Endothelial cell of umbilical vein (primary cell): ENCODE measurements around the gene EPC1. TPM values are rescaled to one million over a fixed set of nuclear protein-coding genes. Genes with fewer than 3 reads are reported as not detected.

Experiments
- BruUV-seq: library from RNA; stranded (reverse); fragments of 400-500 nt; replicated peaks from 2 replicates; lab custom pipeline; 2021; lab: Mats Ljungman, UMichigan
- CTCF ChIA-PET: fragments of 300-600, 350-600 bp; sonication (Branson Sonifier 250); formaldehyde crosslinking; loops from one replicate; lab custom pipeline; 2021; ENCODE audit warnings: antibody characterized with exemption, inconsistent platforms; lab: Charles Lee
- POLR2A ChIA-PET: fragments of 300-600, 350-600 bp; sonication (Branson Sonifier 250); formaldehyde crosslinking; loops from one replicate; lab custom pipeline; 2021; ENCODE audit warnings: antibody characterized with exemption, inconsistent platforms; lab: Charles Lee
- DNase-seq: peaks from one replicate; pipeline ENCODE4 v3.0.0-alpha.2; 2011; ENCODE audit warnings: low read depth, low spot score
- FAIRE-seq: peaks from 2 replicates; lab custom pipeline; 2011; peaks lifted over from hg19 to GRCh38; lab: Jason Lieb, UNC
- H2AFZ ChIP-seq: 2 replicates; pipeline ENCODE4 v1.6.0; 2012; ENCODE audit warnings: low read depth, low read length, control low read depth, inconsistent platforms
- H3K27ac ChIP-seq: 2 replicates; pipeline ENCODE4 v1.5.1; 2011; ENCODE audit warnings: low read depth, mild to moderate bottlenecking, control low read depth, low read length, moderate library complexity; ENCODE audit not compliant: insufficient read depth
- H3K27me3 ChIP-seq, 2 experiments: 2 replicates each; pipeline versions ENCODE4 v1.6.0 to v1.6.1; 2011; ENCODE audit warnings: low read length in 2 of 2, mixed read lengths in 1 of 2; ENCODE audit not compliant: control insufficient read depth in 2 of 2, insufficient read depth in 2 of 2
- H3K36me3 ChIP-seq, 2 experiments: 2 replicates in 1 of 2; 3 replicates in 1 of 2; pipeline ENCODE4 v1.5.1; 2011; ENCODE audit warnings: low read length in 2 of 2, mild to moderate bottlenecking in 1 of 2, moderate library complexity in 1 of 2; ENCODE audit not compliant: control insufficient read depth in 2 of 2, insufficient read depth in 2 of 2; ENCODE audit errors: extremely low read depth in 1 of 2
- H3K4me1 ChIP-seq: 3 replicates; pipeline ENCODE4 v1.5.1; 2011; ENCODE audit warnings: mild to moderate bottlenecking, low read length; ENCODE audit not compliant: control insufficient read depth, insufficient read depth; ENCODE audit errors: extremely low read depth
- H3K4me2 ChIP-seq: 2 replicates; pipeline ENCODE4 v1.6.1; 2011; ENCODE audit warnings: low read length, control low read depth, mixed read lengths; ENCODE audit not compliant: insufficient read depth
- H3K4me3 ChIP-seq, 3 experiments: fragments of 200-600 bp in 1 of 3; sonication (generic), shearing (Covaris generic) in 1 of 3; replicated peaks in 1 of 3; 2 replicates each; pipeline ENCODE4 v1.5.1; 2011 to 2016; ENCODE audit warnings: control low read depth in 3 of 3, low read length in 3 of 3, mild to moderate bottlenecking in 2 of 3, inconsistent platforms in 1 of 3, low read depth in 1 of 3, moderate library complexity in 1 of 3; ENCODE audit not compliant: insufficient read depth in 1 of 3
- H3K79me2 ChIP-seq: 2 replicates; pipeline ENCODE4 v1.6.0; 2012; ENCODE audit warnings: low read length, inconsistent platforms; ENCODE audit not compliant: control insufficient read depth, insufficient read depth
- H3K9ac ChIP-seq: replicated peaks from 2 replicates; pipeline ENCODE3; 2011; ENCODE audit warnings: low read length, control low read depth; ENCODE audit not compliant: insufficient read depth; ENCODE audit errors: extremely low read depth
- H3K9me1 ChIP-seq: replicated peaks from 3 replicates; pipeline ENCODE4 v1.6.0; 2011; ENCODE audit warnings: mild to moderate bottlenecking, low read length; ENCODE audit not compliant: control insufficient read depth, insufficient read depth; ENCODE audit errors: extremely low read depth
- H3K9me3 ChIP-seq: replicated peaks from 2 replicates; pipeline ENCODE4 v1.5.1; 2012; ENCODE audit warnings: low read length, inconsistent platforms; ENCODE audit not compliant: control insufficient read depth, insufficient read depth
- H4K20me1 ChIP-seq: replicated peaks from 2 replicates; pipeline ENCODE3; 2011; ENCODE audit warnings: mild to moderate bottlenecking, low read length; ENCODE audit not compliant: control insufficient read depth, insufficient read depth; ENCODE audit errors: extremely low read depth
- CTCF ChIP-seq, 2 donors: IDR thresholded peaks; 1 replicate in 1 of 2; 2 replicates in 1 of 2; pipeline ENCODE4 v1.5.1; 2011; ENCODE audit warnings: low read length in 2 of 2, mild to moderate bottlenecking in 2 of 2, moderate library complexity in 2 of 2, control low read depth in 1 of 2, inconsistent platforms in 1 of 2, low read depth in 1 of 2; ENCODE audit not compliant: insufficient read depth in 1 of 2; ENCODE audit errors: extremely low read depth in 1 of 2
- EZH2 ChIP-seq: IDR thresholded peaks from 2 replicates; pipeline ENCODE4 v1.6.1; 2012; ENCODE audit warnings: borderline replicate concordance, low read depth, mild to moderate bottlenecking, moderate library complexity, low read length, inconsistent platforms; ENCODE audit not compliant: severe bottlenecking
- FOS ChIP-seq: IDR thresholded peaks from 2 replicates; pipeline ENCODE4 v1.6.1; 2011; ENCODE audit warnings: mild to moderate bottlenecking, low read length, moderate library complexity, borderline replicate concordance; ENCODE audit not compliant: insufficient read depth
- GATA2 ChIP-seq: IDR thresholded peaks from 2 replicates; pipeline ENCODE4 v1.7.0; 2011; ENCODE audit warnings: low read depth, mild to moderate bottlenecking, moderate library complexity, mixed read lengths, low read length; ENCODE audit not compliant: insufficient read length, insufficient read depth
- JUN ChIP-seq: IDR thresholded peaks from 2 replicates; pipeline ENCODE4 v1.6.1; 2011; ENCODE audit warnings: borderline replicate concordance, low read depth; ENCODE audit not compliant: insufficient read length, insufficient read depth
- MAX ChIP-seq: IDR thresholded peaks from 2 replicates; pipeline ENCODE4 v1.6.1; 2011; ENCODE audit not compliant: insufficient read depth, insufficient read length
- MYC ChIP-seq: IDR thresholded peaks from one replicate; pipeline ENCODE4 v1.6.1; 2011; ENCODE audit warnings: mild to moderate bottlenecking, low read depth, low read length
- POLR2A ChIP-seq: IDR thresholded peaks from 2 replicates; pipeline ENCODE4 v1.6.1; 2012; ENCODE audit warnings: low read depth, mild to moderate bottlenecking, control low read depth, low read length
- POLR2AphosphoS5 ChIP-seq: IDR thresholded peaks from 2 replicates; pipeline ENCODE4 v1.6.1; 2012; ENCODE audit warnings: low read depth, mild to moderate bottlenecking, control low read depth, low read length, moderate library complexity; ENCODE audit not compliant: insufficient read depth
- dilution Hi-C: fragments of 300-500 bp; cut with MboI; formaldehyde crosslinking; loops from one replicate; pipeline ENCODE4 v1.15.0; 2019; ENCODE audit warnings: low sequenced_read_pairs; ENCODE audit not compliant: extremely low pct_ligation_motif_present
- intact Hi-C: fragments of 100-400 bp; cut with micrococcal nuclease; formaldehyde crosslinking; loops from one replicate; pipeline ENCODE4 v1.10.0; 2022
- polyA plus RNA-seq, 4 experiments: library from polyadenylated mRNA; depleted of rRNA in 3 of 4; stranded (reverse) in 3 of 4; unstranded in 1 of 4; fragments of >200 nt; gene quantifications; 2 replicates each; pipeline versions ENCODE4 v1.2.1 to v1.2.3, GENCODE V29; 2011 to 2012; ENCODE audit warnings: missing spikeins in 1 of 4
- total RNA-seq: library from RNA; stranded (reverse); gene quantifications from 2 replicates; pipeline ENCODE4 v1.2.3, GENCODE V29; 2021

EPC1 gene
- total and polyA plus RNA-seq, 2 donors (not counting 3 experiments of a cell fraction or from before 2014, with no cell fraction given): 27.9 to 39.0 TPM

GRCh38 chr10:32237644-32238345 lies 109.2 kb downstream of the EPC1 start:
- FAIRE-seq: peak; percentile 4
- CTCF ChIA-PET: interaction anchor here (1.3 kb wide), 1 partner anchor 8 kb away, joined by 3 read pairs; no protein-coding TSS in a partner anchor
- TF ChIP-seq GATA2: no peak
- TF ChIP-seq FOS: peak; percentile 31

DNA sequence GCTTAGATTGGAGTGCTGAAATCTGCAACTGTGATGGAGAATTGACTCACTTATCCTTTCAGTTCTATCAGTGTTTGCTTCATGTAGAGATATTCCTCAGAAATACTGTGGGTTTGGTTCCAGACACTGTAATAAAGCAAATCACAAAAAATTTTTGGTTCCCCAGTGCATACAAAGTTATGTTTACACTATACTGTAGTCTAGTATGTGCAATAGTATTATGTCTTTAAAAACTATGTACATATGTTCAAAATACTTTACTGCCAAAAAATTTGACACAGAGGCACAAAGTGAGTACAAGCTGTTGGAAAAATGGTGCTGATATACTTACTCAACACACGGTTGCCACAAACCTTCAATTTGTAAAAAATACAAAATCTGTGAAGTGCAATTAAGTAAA lies 112.5 kb downstream of the EPC1 start:
- H3K27me3 ChIP-seq: no peaks in the 10 kb centered on the region
- no TSS peak for BruUV-seq
- H3K4me1 ChIP-seq: no peaks in the 10 kb centered on the region
- no peaks in the 10 kb centered on the region for H4K20me1 ChIP-seq
- H3K9me1 ChIP-seq: no peaks in the 10 kb centered on the region
- dilution Hi-C loops: no loop called here
- no peak for FAIRE-seq
- H3K27ac ChIP-seq: no peak overlapping the region
- no peak for TF ChIP-seq CTCF (IDR thresholded peaks at IDR 0.05; ENCODE audit: extremely low read depth in 1 of 2, insufficient read depth in 1 of 2, low read depth in 1 of 2, low read length in 2 of 2)
- no peak for TF ChIP-seq EZH2
- no peak for TF ChIP-seq POLR2A
- no peak for TF ChIP-seq GATA2
- no peak for TF ChIP-seq MAX
- TF ChIP-seq FOS: no peak
- no peak for TF ChIP-seq JUN
- TF ChIP-seq MYC: no peak
- no peak for TF ChIP-seq POLR2AphosphoS5
- DNase-seq: no peak
- ChIA-PET POLR2A (no interaction called here), CTCF (interaction anchor here (2.3 kb wide), 1 partner anchor 22 kb away, joined by 6 read pairs; no protein-coding TSS in a partner anchor)
- intact Hi-C loops: no loop called here
- H2AFZ ChIP-seq: no peak overlapping the region
- no peaks in the 10 kb centered on the region for H3K79me2 ChIP-seq
- no peak overlapping the region for H3K4me3 ChIP-seq
- H3K36me3 ChIP-seq: no peaks in the 10 kb centered on the region
- H3K9ac ChIP-seq: no peak overlapping the region
- no peak overlapping the region for H3K4me2 ChIP-seq
- H3K9me3 ChIP-seq: no peaks in the 10 kb centered on the region

More at GRCh38 chr10:32237644-32238345, 109.2 kb downstream of the EPC1 start:
- no peak overlapping the region for H3K27ac ChIP-seq
- dilution Hi-C loops: no loop called here
- no peak overlapping the region for H3K4me2 ChIP-seq
- POLR2A ChIA-PET: no interaction called here
- no peaks in the 10 kb centered on the region for H3K79me2 ChIP-seq
- BruUV-seq: no TSS peak
- H3K9me3 ChIP-seq: no peaks in the 10 kb centered on the region
- DNase-seq: no peak
- H3K36me3 ChIP-seq: no peaks in the 10 kb centered on the region
- H3K27me3 ChIP-seq: peaks cover 0 to 3% of the 10 kb centered on the region in 2 experiments
- no peak overlapping the region for H3K9ac ChIP-seq
- no peak overlapping the region for H3K4me3 ChIP-seq
- H3K4me1 ChIP-seq: no peaks in the 10 kb centered on the region
- H4K20me1 ChIP-seq: no peaks in the 10 kb centered on the region
- no peaks in the 10 kb centered on the region for H3K9me1 ChIP-seq
- intact Hi-C loops: no loop called here
- H2AFZ ChIP-seq: no peak overlapping the region
